HG02623 (cell line): Measurements from ENCODE around the gene SKP2.
"Not testable (repeated sequence)": the region's sequence is repeated elsewhere in the genome, so short reads cannot be mapped to it uniquely, and the experiment has no call there.

Experiments
- ATAC-seq: cut with Tn5 transposase; IDR thresholded peaks from one replicate; pipeline ENCODE4 v1.9.1; 2021; ENCODE audit warnings: moderate library complexity; ENCODE audit not compliant: unreplicated experiment

The SKP2 gene

DNA sequence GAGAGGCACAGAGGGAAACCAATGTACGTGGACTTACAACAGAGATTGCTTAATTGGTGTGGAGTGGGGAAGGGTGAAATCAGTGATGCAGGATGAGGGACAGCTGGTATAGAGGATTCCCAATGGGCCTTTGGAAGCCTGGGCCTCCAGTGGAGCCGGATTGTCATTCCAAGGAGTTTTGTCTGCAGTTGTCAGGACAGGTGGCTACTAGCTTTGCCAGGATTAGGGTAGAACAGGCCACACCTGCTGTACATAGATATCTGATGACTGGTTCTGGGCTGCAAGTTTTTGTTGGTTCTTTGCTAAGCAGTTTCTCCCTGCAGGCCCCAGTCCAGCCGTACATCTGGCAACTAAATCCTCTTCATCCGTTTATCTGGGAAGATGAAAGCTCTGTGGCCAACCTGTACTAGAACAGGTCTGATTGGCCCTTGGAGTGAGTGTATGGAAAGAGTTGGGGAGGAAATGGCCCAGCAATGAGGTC is 4.2 kb downstream of the SKP2 start:
- ATAC-seq = no peak

DNA sequence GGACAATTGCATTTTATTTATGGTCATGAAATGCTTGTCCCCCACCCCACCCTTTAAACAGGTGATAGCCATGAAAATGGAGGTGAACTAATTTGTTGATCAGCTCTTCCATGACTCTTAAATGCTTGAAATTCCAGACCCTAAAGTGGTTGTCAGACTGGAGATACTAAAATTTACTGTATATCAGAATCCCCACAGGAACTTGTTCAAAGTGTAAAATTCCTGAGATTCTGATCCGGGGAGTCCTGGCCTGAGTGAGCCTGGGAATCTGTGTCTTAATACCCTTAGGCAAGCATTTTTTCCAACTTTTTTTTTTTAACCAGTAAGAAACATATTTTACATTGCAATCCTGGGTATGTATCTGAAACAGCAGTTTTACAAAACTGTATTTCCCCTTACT is 4.7 kb downstream of the SKP2 start:
- ATAC-seq = no peak

DNA sequence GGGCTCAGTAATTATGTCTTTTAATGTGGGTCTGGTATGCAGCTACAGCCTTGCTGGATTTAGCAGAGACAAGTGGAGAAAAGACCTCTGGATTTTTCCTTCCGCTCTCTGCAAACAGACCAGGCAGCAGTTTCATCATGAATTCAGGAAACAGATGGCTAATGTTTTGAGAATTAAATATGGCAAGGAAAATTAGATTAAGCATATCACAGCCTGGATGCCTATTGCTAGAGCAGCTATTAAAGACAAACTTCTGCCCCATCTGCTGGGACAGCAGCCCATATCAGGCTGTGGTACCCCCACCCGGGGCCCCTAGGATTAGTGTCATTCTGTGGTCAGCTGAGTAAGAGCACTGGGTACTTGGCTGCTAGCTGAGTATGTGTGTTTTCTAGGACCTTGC is 6.2 kb downstream of the SKP2 start:
- ATAC-seq = no peak

DNA sequence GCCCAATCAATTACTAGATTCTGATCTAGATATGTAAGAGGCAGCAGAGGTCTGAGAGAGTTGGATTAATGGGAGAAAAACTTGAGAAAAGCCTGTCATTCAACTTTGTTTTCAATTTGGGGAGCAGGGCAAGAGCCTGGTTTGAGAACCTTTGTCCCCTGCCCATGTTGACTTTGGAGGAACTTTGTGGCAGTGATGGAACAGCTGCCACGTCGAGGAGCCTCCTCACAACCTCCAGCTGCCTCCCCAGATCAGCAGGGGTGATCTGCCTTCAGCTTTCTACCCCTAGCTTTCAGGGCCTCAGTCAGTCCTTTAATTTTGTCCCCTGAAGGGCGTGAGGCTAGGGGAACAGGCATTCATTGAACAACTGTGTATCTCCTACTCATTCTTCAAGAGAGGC is 8.7 kb downstream of the SKP2 start:
- ATAC-seq = no peak

DNA sequence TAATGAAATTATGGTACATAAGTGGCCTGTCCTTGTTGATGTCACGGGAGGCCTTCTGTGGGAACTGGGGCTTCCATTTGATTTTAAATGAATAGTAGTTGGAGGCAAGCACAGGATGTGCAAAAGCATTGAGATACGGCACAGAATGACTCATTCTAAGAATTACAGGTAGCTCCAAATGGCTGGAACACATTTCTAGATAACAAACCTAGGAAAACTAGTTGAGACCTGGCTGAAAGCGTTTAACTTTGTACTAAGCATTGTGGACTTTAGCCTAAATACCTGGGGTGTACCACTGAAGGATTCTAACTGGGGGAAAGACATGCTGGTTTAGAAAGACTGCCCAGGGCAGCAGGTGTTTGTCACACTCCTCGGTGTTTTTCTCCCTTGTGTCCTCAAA is 9.4 kb downstream of the SKP2 start:
- ATAC-seq = no peak

DNA sequence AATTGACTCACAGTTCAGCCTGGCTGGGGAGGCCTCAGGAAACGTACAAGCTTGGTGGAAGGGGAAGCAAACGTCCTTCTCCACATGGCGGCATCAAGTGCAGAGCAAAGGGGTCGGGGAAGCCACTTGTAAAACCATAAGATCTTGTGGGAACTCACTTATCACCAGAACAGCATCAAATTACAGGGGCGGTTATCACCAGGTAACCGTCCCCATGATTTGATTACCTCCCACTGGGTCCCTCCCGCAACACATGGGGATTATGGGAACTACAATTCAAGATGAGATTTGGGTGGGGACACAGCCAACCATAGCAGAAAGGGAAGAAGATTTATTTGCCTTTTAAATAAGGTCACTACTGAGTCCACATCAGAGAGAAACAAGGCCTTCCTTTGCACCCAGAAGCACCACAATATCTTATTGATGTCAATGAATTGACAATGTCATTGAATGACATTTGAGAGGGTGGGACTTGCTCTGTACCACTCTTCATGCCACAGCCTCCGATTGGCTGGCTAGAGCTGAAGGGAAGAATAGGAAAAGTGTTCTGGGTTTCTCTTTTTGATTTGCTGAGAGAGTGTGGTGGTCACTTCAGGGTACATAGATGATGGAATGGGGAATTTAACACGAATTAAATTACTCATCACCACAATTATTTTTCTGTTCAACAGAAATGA is 11.0 kb downstream of the SKP2 start:
- no peak for ATAC-seq

DNA sequence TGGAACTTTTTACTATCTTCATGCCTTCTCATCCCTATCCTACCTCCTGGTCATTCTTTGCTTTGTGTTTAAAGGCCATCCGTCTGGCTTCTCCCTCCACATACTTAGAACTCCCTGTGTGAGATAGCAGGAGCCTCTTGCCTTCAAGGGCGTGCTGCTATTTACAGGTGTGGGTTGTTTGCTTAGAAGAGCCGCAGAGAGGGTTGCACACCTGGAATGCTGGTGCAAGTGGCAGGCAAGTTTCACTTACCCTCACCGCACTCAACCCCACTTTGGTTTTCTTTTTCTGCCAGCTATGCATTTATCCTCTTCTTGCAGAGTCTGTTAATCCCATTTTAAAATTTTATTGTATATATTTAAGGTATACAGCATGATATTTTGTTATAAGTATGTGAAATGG is 12.6 kb downstream of the SKP2 start:
- no peak for ATAC-seq

DNA sequence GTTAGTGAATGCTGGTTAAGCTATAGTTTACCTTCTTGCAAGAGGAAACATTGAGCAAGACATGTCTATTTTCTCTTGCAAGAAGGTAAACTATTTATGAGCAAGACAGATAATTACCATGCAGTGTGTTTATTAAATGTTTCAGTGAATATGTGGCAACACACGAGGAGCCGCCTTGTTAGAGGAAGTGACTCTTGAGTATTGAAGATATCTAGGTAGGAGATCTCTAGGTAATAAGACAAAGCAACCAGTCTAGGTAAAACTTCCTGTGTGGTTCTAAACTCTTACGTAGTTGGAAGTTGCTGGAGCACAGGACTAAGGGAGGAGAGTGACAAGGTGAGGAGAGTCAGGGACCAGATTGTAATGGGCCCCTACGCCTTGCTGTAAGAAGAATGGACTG is 16.8 kb downstream of the SKP2 start:
- ATAC-seq = no peak

DNA sequence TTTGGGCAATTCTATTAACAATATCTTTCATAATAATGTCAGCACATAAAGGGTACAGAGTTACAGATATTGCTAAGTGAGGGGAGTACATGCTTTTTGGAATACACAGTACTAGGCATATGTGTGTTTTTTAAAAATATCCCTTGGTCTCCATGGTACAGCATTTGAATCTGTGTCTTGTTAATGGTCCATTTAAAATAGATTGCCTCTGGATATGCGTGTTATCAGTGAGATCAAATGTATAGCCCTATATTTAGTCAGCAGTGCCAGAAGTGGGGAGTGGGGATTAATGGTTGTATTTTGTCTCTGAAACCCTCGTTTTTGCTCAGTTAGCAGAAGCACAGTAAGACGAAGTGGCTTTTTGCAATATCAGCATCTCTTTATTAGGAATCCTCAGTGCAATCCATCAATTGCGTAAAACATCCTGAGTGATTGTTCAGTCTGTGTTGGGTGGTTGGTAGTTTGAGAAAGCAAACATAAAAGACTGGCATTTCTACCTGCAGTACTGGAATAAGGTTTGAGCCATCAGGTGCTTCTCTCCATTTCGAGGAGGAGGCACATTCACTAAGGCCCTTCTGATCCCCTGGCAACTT is 19.0 kb downstream of the SKP2 start:
- no peak for ATAC-seq

DNA sequence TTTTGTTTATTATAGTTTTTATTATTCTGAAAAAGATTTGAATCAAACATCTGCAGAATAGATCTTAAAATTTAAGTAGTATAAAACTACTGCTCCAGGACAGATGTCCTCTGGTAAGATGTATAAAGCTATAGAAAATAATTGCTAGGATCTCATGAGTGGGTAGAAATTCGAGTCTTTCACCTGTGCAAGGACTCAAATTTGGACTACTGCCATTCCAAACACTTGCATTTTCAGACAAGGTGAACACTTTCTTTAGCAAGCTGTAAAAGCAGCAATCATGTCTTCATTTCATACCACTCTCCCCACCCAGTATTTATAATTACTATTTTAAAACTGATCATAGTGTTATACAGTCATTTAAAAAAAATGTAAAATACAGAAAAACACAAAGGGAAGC is 20.7 kb downstream of the SKP2 start:
- no peak for ATAC-seq

DNA sequence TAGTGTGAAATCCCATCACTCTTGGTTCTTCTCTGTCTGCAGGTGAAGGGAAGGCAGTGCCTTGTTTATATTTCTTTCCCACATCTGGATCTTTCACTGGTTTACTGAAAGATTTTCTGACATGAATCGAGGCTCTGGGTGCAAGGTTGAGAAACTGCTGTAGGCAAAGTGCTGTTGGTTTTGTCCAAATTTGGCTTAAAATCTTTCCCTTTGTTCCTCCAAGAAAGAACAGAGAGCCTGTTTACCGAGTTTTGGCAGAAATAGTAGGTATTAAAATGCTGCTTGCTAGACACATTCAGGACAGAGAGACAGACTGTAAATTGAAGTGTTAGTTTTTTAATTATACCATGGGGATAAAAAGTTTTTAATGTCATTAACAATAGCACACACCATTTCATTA is 21.5 kb downstream of the SKP2 start:
- ATAC-seq = no peak

DNA sequence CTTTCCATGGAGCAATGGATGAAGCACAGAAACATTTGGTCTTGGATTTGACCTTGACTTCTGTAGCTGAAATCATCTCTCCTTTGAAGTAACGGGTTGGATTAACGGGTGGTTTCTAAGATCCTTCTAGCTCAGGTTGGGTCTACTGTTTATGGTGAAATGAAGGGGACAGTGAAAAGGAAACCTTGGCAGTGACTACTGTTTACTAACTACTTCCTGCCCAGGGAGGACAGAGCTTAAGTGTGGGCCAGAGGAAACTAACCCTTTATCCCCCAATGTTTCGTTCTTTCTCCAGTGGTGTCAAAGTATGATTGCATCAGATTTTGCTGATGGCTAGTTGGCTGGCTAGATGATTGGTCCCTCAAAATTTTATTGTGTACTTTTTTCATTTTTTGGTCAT is 22.2 kb downstream of the SKP2 start:
- no peak for ATAC-seq

DNA sequence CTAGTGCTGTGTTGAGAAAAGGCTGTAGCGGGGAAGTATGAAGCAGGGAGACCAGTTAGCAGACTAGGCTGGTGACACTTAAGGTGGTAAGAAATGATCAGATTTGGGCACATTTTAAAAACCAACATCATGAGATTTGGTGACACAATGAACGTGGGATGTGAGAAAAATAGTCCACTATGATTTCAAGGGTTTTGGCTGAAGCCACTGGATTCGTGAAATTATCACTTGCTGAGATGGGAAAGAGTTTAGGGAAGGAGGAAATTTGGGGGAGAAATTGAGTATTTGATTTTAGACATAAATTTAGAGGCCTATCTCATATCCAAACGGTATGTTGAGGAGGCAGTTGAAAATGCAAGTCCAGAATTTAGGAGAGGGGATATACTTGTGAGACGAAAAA is 23.1 kb downstream of the SKP2 start:
- ATAC-seq = no peak

DNA sequence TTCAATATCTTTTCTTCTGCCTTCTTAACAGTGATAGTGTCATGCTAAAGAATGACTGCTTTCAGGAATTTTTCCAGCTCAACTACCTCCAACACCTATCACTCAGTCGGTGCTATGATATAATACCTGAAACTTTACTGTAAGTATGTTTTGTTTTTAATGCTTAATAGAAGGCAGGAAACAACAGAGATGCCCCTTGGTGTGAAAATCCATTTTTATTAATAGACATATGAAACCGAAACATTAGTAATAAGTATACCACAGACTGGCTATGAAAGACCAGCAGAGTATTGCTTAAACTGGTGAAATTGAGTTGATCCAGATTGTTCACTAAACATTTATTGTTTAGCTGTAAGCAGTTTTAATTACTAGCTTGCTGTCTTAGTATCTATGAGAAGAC is 25.2 kb downstream of the SKP2 start:
- peak; percentile 99 for ATAC-seq

DNA sequence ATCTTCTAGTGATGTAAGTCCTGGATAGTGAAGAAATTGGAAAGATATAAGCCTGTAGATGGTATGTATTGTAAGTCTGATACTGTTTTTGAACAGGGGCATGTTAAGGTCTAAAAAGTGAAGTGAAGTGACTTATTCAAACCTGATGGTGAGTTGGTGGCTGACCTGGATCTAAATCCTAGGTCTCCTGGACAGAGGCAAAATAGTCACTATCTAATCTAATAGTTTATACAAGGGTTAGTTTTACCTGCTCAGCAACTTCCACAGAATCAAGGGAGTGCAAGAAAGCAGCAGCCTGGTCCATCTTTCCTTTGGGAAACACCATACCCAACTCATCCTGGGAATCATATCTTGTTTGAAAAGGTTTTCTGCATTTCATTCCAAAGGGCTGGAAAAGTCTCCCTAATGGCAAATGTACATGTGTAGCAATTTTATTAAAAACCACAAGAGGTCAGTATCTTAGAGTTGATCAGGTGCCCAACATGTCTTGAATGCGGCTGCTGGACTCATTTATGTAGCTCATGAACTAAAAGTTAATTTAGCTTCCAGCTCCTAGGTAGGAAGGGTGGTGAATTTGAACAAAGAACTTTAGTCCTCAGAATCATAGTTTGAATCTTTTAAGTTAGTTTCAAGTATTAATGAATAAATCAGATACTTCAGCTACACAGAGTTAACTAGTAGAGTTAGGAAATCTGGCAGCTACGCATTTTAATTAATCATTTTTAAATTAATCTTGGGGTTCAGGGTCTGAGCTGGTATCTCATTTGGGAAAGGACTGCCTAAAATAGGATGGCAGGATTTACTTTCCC is 26.0 kb downstream of the SKP2 start:
- no peak for ATAC-seq

DNA sequence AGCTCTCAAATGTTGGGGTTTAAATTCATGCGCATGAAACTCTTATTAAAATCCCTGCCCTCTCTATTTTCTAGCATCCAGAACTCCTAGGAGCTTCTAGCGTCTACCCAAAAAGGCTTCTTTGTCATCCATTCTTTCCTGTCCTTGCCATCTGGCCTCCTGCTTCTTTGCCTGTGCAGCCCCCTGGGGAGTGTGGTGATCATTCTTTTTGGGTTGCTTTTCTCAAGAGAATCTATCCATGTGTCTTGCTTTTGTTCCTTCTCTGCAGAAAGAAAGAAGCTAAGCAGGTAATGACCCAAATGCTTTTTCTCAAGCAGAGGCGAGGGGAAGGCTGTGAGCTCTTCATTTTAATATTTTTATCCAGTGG is 26.6 kb downstream of the SKP2 start:
- no peak for ATAC-seq

DNA sequence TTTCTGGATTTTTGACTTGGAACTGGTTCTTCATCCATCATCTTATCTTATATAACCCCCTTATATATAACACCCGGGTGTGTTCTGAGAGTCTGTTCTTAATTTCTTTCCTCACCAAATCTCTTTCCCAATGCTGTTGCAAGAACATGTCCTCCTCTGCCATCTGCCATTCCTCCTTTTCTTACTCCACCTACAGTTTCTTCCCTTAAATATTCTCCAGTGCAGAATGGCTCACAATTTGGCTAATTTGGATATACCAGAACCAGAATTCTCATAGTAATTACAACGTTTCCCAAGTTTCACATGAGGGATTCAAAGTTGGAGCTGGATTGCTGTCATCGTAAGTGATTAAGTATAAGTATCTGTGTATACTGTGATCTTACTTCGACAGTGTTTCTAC is 28.0 kb downstream of the SKP2 start:
- ATAC-seq = no peak

DNA sequence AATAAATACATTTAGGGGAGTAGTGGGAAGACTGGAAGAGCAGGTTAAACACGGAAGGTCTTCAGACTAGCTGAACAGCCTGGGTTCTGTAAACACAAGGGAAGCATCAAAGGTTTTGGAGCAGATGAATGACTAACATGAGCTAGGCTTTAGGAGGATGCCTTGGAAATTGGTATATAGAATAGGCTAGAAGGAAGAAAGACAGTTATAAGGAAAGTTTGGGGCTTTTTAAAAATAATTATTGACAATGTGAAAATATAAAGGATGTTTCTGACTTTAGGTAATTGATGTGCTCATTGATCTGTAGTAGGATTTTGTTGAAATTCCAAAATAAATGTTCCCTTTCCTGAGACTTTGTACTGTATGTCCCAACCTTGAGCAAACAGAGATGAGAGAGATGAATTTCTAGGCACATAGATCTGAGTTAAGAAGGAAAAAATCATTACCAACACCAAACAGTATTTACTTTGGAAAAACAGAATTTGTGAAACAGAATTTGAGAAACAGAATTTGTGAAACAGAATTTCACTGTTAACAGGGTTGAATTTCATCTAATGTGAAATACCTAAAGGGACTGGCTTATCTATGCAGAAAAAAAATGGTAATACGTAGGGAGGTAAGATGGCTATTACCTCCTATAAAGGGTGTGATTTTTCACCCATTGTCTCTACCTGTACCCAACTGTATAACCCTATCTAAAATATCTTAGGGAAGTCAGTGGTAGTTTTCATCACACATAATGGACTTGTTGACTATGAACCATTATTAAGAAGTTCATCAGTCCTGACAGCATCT is 28.8 kb downstream of the SKP2 start:
- no peak for ATAC-seq

DNA sequence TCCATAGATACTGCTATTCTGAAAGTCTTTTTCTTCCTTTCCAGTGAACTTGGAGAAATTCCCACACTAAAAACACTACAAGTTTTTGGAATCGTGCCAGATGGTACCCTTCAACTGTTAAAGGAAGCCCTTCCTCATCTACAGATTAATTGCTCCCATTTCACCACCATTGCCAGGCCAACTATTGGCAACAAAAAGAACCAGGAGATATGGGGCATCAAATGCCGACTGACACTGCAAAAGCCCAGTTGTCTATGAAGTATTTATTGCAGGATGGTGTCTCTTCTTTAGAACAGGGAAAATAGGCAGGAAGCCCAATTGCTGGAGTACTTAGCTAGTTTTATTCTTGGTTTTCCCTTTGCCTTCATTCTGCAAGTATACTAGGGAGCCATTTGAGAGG is 29.9 kb downstream of the SKP2 start:
- no peak for ATAC-seq

DNA sequence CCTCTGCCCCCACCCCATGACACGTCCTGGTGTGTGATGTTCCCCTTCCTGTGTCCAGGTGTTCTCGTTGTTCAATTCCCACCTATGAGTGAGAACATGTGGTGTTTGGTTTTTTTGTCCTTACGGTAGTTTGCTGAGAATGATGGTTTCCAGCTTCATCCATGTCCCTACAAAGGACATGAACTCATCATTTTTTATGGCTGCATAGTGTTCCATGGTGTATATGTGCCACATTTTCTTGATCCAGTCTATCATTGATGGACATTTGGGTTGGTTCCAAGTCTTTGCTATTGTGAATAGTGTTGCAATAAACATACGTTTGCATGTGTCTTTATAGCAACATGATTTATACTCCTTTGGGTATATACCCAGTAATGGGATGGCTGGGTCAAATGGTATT is 32.5 kb downstream of the SKP2 start:
- ATAC-seq = not testable (repeated sequence)

DNA sequence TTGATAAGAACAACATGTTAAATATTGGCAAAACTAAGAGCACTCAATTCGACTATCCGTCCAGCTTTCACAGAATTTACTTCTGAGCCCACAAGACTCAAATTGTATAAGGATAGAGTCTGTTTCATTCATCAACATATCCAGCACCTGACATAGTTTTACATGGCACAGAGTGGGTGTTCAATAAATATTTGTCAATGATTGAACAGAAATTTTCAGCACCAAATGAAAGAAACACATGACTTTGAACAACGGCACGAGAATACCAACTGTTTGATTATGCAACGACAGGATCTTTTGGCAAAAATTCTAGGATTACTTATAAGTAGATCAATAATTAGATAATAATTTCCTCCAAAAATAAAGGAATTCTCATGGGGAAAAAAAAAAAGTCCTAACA is 41.8 kb downstream of the SKP2 start:
- ATAC-seq = no peak
